Nephron (organoid): Measurements from ENCODE around the gene SDK2.

ENCODE experiments used
- H3K27ac Mint-ChIP-seq, 3 experiments: 2 replicates each; pipeline ENCODE4 v1.8.0; 2020; ENCODE audit warnings: mixed read lengths in 3 of 3, mild to moderate bottlenecking in 2 of 3, moderate library complexity in 1 of 3
- H3K27me3 Mint-ChIP-seq: 2 replicates; pipeline ENCODE4 v1.8.0; 2021; ENCODE audit warnings: low read depth, mild to moderate bottlenecking, moderate library complexity, mixed read lengths
- H3K36me3 Mint-ChIP-seq: 2 replicates; pipeline ENCODE4 v1.8.0; 2020; ENCODE audit warnings: low read depth, mixed read lengths
- H3K4me1 Mint-ChIP-seq: 2 replicates; pipeline ENCODE4 v1.8.0; 2020; ENCODE audit warnings: mixed read lengths
- H3K4me3 Mint-ChIP-seq, 3 experiments: 2 replicates each; pipeline ENCODE4 v1.8.0; 2020; ENCODE audit warnings: mild to moderate bottlenecking in 3 of 3, mixed read lengths in 3 of 3, moderate library complexity in 2 of 3
- H3K9me3 Mint-ChIP-seq: 2 replicates; pipeline ENCODE4 v1.8.0; 2020; ENCODE audit warnings: mixed read lengths
- TF ChIP-seq, protein P1 (sequence below), 3 experiments: fragments of 200-600 bp; sonication (generic); IDR thresholded peaks; one replicate each; pipeline ENCODE4 v1.5.0; 2021; ENCODE audit warnings: antibody characterized with exemption in 3 of 3; ENCODE audit not compliant: unreplicated experiment in 3 of 3

SDK2 gene

GRCh38 chr17:73678999-73679398 is 34.8 kb upstream of the SDK2 start:
- Mint-ChIP-seq H3K4me3 (no peak overlapping the region), H3K36me3 (no peaks in the 10 kb centered on the region), H3K4me1 (peaks cover 2% of the 10 kb centered on the region), H3K27me3 (peaks cover 25% of the 10 kb centered on the region), H3K27ac (no peak overlapping the region), H3K9me3 (peaks cover 21% of the 10 kb centered on the region)
- TF ChIP-seq, protein P1, sequence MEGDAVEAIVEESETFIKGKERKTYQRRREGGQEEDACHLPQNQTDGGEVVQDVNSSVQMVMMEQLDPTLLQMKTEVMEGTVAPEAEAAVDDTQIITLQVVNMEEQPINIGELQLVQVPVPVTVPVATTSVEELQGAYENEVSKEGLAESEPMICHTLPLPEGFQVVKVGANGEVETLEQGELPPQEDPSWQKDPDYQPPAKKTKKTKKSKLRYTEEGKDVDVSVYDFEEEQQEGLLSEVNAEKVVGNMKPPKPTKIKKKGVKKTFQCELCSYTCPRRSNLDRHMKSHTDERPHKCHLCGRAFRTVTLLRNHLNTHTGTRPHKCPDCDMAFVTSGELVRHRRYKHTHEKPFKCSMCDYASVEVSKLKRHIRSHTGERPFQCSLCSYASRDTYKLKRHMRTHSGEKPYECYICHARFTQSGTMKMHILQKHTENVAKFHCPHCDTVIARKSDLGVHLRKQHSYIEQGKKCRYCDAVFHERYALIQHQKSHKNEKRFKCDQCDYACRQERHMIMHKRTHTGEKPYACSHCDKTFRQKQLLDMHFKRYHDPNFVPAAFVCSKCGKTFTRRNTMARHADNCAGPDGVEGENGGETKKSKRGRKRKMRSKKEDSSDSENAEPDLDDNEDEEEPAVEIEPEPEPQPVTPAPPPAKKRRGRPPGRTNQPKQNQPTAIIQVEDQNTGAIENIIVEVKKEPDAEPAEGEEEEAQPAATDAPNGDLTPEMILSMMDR (IDR thresholded peaks at IDR 0.05; ENCODE audit: unreplicated experiment in 3 of 3), result no peak

DNA sequence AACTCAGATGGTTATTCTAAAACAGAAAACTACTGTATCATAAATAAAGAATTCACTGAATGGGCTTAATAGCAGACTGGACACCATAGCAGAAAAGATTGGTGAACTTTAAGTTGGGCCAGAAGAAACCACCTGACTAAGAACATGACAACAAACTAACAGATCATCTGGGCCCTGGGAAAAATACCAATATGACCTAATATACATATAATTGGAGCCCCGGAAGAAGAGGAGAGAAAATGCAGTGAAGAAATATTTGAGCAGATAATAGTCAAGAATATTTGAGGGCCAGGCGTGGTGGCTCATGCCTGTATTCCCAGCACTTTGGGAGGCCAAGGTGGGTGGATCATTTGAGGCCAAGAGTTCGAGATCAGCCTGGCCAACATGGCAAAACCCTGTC is 25.5 kb upstream of the SDK2 start:
- Mint-ChIP-seq H3K9me3 (peaks cover 22% of the 10 kb centered on the region), H3K27me3 (peaks cover 11% of the 10 kb centered on the region), H3K4me1 (no peaks in the 10 kb centered on the region), H3K27ac (no peak overlapping the region), H3K36me3 (no peaks in the 10 kb centered on the region), H3K4me3 (no peak overlapping the region)
- TF ChIP-seq, protein P1 (IDR thresholded peaks at IDR 0.05; ENCODE audit: unreplicated experiment in 3 of 3), result no peak

DNA sequence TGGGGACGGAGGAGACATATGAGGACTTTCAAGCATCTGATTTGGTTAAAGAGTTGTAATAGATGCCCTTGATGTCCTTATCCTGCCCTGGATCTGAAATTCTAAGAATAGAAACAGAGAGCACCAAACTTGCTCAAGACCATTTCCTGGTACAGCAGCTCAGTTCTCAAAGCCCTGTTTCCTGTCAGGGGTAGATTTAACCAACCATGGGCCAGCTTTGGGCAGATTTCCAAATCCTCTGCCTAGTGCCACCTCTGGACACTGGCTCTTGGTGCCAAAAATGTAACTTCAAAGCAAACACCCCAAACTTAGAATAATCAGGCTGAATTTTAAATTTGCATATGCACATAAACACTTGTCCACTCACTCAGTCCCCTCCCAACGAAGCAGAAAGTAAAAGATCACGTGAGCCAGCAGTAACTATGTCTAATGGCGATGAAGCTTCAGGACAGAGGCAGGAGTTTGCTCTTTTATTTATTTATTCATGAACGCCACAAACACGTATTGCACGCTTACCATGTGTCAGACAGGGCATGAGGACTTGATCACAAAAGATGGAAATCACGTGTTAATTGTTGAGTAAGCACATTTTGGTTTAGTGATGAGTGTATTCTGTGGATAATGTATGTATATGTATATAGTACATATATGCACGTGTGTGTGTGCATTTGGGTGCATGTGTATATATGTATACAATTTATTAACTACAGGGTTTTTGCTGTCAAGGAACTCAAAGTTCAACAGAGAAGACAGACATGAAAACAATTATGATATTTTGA is 23.1 kb upstream of the SDK2 start:
- TF ChIP-seq, protein P1 (IDR thresholded peaks at IDR 0.05; ENCODE audit: unreplicated experiment in 3 of 3), result no peak
- Mint-ChIP-seq H3K36me3 (no peaks in the 10 kb centered on the region), H3K4me1 (no peaks in the 10 kb centered on the region), H3K27me3 (peaks cover 12% of the 10 kb centered on the region), H3K27ac (no peak overlapping the region), H3K4me3 (no peak overlapping the region), H3K9me3 (peaks cover 22% of the 10 kb centered on the region)

GRCh38 chr17:73663614-73664013 is 19.4 kb upstream of the SDK2 start:
- H3K4me3 Mint-ChIP-seq, result no peak overlapping the region
- peaks cover 12% of the 10 kb centered on the region for H3K27me3 Mint-ChIP-seq
- TF ChIP-seq, protein P1 (IDR thresholded peaks at IDR 0.05; ENCODE audit: unreplicated experiment in 3 of 3), result no peak
- no peak overlapping the region for H3K27ac Mint-ChIP-seq
- H3K4me1 Mint-ChIP-seq, result no peaks in the 10 kb centered on the region
- H3K9me3 Mint-ChIP-seq, result peaks cover 6% of the 10 kb centered on the region
- H3K36me3 Mint-ChIP-seq, result no peaks in the 10 kb centered on the region

DNA sequence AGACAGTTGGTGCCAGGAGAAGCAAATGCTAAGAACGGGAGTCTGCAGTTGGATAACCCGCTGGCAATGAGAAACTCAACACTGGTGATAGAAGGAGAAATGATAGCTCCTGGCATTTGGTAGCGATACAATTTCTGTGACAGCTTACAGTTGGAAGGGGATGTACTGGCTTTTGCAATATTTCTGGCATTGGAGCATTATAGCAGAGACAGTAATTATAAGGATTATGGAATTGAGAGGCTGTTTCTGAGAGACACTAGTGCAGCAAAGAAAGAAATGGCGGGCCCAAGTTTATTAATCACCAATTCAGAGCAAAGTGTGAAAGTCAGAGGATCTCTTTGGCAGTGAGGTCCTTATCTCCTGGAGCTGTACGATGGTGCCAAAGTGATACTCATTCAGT is 16.1 kb upstream of the SDK2 start:
- TF ChIP-seq, protein P1 (IDR thresholded peaks at IDR 0.05; ENCODE audit: unreplicated experiment in 3 of 3), result no peak
- Mint-ChIP-seq H3K27me3 (peaks cover 26% of the 10 kb centered on the region), H3K4me3 (no peak overlapping the region), H3K36me3 (no peaks in the 10 kb centered on the region), H3K9me3 (no peaks in the 10 kb centered on the region), H3K27ac (no peak overlapping the region), H3K4me1 (no peaks in the 10 kb centered on the region)
